ENCODE measurements around the gene ARMC7. TPM values are rescaled to one million over a fixed set of nuclear protein-coding genes. Genes with fewer than 3 reads are reported as not detected.

ARMC7 gene
- total and polyA plus RNA-seq, 2 of the 13 experiments (the other 11 are each of a cell fraction or from before 2014, with no cell fraction given) = 3.9 to 4.2 TPM

- TF ChIP-seq, protein P1, sequence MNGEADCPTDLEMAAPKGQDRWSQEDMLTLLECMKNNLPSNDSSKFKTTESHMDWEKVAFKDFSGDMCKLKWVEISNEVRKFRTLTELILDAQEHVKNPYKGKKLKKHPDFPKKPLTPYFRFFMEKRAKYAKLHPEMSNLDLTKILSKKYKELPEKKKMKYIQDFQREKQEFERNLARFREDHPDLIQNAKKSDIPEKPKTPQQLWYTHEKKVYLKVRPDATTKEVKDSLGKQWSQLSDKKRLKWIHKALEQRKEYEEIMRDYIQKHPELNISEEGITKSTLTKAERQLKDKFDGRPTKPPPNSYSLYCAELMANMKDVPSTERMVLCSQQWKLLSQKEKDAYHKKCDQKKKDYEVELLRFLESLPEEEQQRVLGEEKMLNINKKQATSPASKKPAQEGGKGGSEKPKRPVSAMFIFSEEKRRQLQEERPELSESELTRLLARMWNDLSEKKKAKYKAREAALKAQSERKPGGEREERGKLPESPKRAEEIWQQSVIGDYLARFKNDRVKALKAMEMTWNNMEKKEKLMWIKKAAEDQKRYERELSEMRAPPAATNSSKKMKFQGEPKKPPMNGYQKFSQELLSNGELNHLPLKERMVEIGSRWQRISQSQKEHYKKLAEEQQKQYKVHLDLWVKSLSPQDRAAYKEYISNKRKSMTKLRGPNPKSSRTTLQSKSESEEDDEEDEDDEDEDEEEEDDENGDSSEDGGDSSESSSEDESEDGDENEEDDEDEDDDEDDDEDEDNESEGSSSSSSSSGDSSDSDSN (CRISPR knock-in tag; IDR thresholded peaks at IDR 0.05) = 0 out of 2 replicates have a peak, but pooled peaks have one; percentile 25
- no peak for TF ChIP-seq FOXA1 (IDR thresholded peaks at IDR 0.05)
- TF ChIP-seq FOXA1 (CRISPR knock-in tag; IDR thresholded peaks at IDR 0.05) = peak; percentile 50; the same call in 1 of the 2 replicates
- no peak for TF ChIP-seq ELF4 (CRISPR knock-in tag; IDR thresholded peaks at IDR 0.05; ENCODE audit: borderline replicate concordance)
- 0 out of 2 replicates have a peak, but pooled peaks have one; percentile 24 for TF ChIP-seq FOSL2 (CRISPR knock-in tag; IDR thresholded peaks at IDR 0.05)
- TF ChIP-seq ZBTB1 (CRISPR knock-in tag; IDR thresholded peaks at IDR 0.05; ENCODE audit: borderline replicate concordance) = no peak
- no peak for TF ChIP-seq ZNF609 (CRISPR knock-in tag; IDR thresholded peaks at IDR 0.05; ENCODE audit: borderline replicate concordance)
- 0 out of 2 replicates have a peak, but pooled peaks have one; percentile 9 for TF ChIP-seq MYC (CRISPR knock-in tag; IDR thresholded peaks at IDR 0.05; ENCODE audit: borderline replicate concordance)
- no peak for TF ChIP-seq GLI4 (CRISPR knock-in tag; IDR thresholded peaks at IDR 0.05; ENCODE audit: borderline replicate concordance)
- no peak for TF ChIP-seq ZNF282 (IDR thresholded peaks at IDR 0.05; ENCODE audit: partially characterized antibody)
- no peak for TF ChIP-seq ZNF264 (CRISPR knock-in tag; IDR thresholded peaks at IDR 0.05)
- TF ChIP-seq ZNF784 (CRISPR knock-in tag; IDR thresholded peaks at IDR 0.05; ENCODE audit: borderline replicate concordance) = no peak
- peak; percentile 49; the same call in 1 of the 2 replicates for TF ChIP-seq FOXA3 (CRISPR knock-in tag; IDR thresholded peaks at IDR 0.05)
- no peak for TF ChIP-seq ZSCAN20 (CRISPR knock-in tag; IDR thresholded peaks at IDR 0.05; ENCODE audit: borderline replicate concordance)
- no peak for TF ChIP-seq MEIS1 (CRISPR knock-in tag; IDR thresholded peaks at IDR 0.05; ENCODE audit: borderline replicate concordance)
- TF ChIP-seq CBX5 (CRISPR knock-in tag; IDR thresholded peaks at IDR 0.05; ENCODE audit: borderline replicate concordance) = no peak
Observed at GRCh38 chr17:75082683-75083082, 27.1 kb upstream of the ARMC7 start (continued).
